GM19468 (cell line): ENCODE results near the gene TNFRSF8.

Experiments
- ATAC-seq: cut with Tn5 transposase; IDR thresholded peaks from one replicate; pipeline ENCODE4 v1.9.1; 2021; ENCODE audit warnings: mild to moderate bottlenecking, moderate library complexity, moderate number of reproducible peaks; ENCODE audit not compliant: unreplicated experiment; ENCODE audit errors: extremely low read depth

TNFRSF8 gene

GRCh38 chr1:12057940-12058687 lies 5.0 kb upstream of the TNFRSF8 start:
- no peak for ATAC-seq

GRCh38 chr1:12059226-12059625 lies 3.9 kb upstream of the TNFRSF8 start:
- ATAC-seq: no peak

- no peak for ATAC-seq
These were observed 3.2 kb upstream of the TNFRSF8 start for GRCh38 chr1:12059722-12060464.

- ATAC-seq: no peak
These were observed 2.6 kb upstream of the TNFRSF8 start for GRCh38 chr1:12060500-12060899.

GRCh38 chr1:12064073-12064969 lies 1.2 kb downstream of the TNFRSF8 start:
- no peak for ATAC-seq

- ATAC-seq: no peak
These were observed 2.8 kb downstream of the TNFRSF8 start for GRCh38 chr1:12065872-12066271.

- no peak for ATAC-seq
These were observed 5.1 kb downstream of the TNFRSF8 start for GRCh38 chr1:12067900-12068821.

GRCh38 chr1:12069623-12070244 lies 6.6 kb downstream of the TNFRSF8 start:
- no peak for ATAC-seq

GRCh38 chr1:12071892-12072291 lies 8.8 kb downstream of the TNFRSF8 start:
- ATAC-seq: no peak

- ATAC-seq: no peak
These were observed 9.6 kb downstream of the TNFRSF8 start for GRCh38 chr1:12072741-12073140.

- ATAC-seq: no peak
These were observed 10.7 kb downstream of the TNFRSF8 start for GRCh38 chr1:12073796-12074195.

GRCh38 chr1:12075195-12076114 lies 12.4 kb downstream of the TNFRSF8 start:
- no peak for ATAC-seq

GRCh38 chr1:12076425-12077005 lies 13.4 kb downstream of the TNFRSF8 start:
- no peak for ATAC-seq

GRCh38 chr1:12078575-12078937 lies 15.5 kb downstream of the TNFRSF8 start:
- no peak for ATAC-seq

- no peak for ATAC-seq
These were observed 16.1 kb downstream of the TNFRSF8 start for GRCh38 chr1:12078938-12079861.

- no peak for ATAC-seq
These were observed 17.1 kb downstream of the TNFRSF8 start for GRCh38 chr1:12080156-12080555.
